NCI-H748 (cell line): ENCODE measurements around the gene TNF.
A peak's percentile ranks its signal among the peaks of the same experiment; 100 is the strongest.

Experiments used
- DNase-seq: peaks from one replicate; lab custom pipeline; 2025; ENCODE audit not compliant: unreplicated experiment; lab: John Stamatoyannopoulos, UW

TNF gene

GRCh38 chr6:31543639-31544038 is 31.7 kb upstream of the TNF start:
- DNase-seq = no peak

- no peak for DNase-seq
Measured at GRCh38 chr6:31544676-31545075, 30.7 kb upstream of the TNF start.

GRCh38 chr6:31545291-31545690 is 30.1 kb upstream of the TNF start:
- no peak for DNase-seq

- DNase-seq = peak; percentile 99
Measured at GRCh38 chr6:31546339-31546957, 28.9 kb upstream of the TNF start, which contains the start of gene ATP6V1G2. TSS of gene ATP6V1G2 (minus strand) at chr6:31546608. CDS start at chr6:31546559, 49 bp downstream.

GRCh38 chr6:31546958-31547726 is 28.2 kb upstream of the TNF start, which contains the start of gene NFKBIL1:
TSS of gene NFKBIL1 (plus strand) at chr6:31547608. CDS start at chr6:31547695, 87 bp downstream.
- peak; percentile 99 for DNase-seq

- no peak for DNase-seq
Measured at GRCh38 chr6:31547727-31548543, 27.4 kb upstream of the TNF start.

- DNase-seq = no peak
Measured at GRCh38 chr6:31548544-31548873, 26.9 kb upstream of the TNF start.

GRCh38 chr6:31551371-31551770 is 24.0 kb upstream of the TNF start:
- peak; percentile 33 for DNase-seq

GRCh38 chr6:31556307-31556706 is 19.1 kb upstream of the TNF start:
- DNase-seq = no peak

GRCh38 chr6:31557443-31558317 is 17.7 kb upstream of the TNF start:
- DNase-seq = no peak

GRCh38 chr6:31558318-31558625 is 17.1 kb upstream of the TNF start:
- no peak for DNase-seq

- no peak for DNase-seq
Measured at GRCh38 chr6:31558631-31559500, 16.5 kb upstream of the TNF start.

GRCh38 chr6:31559606-31559957 is 15.8 kb upstream of the TNF start:
- DNase-seq = no peak

- DNase-seq = no peak
Measured at GRCh38 chr6:31559958-31560696, 15.2 kb upstream of the TNF start.

- DNase-seq = no peak
Measured at GRCh38 chr6:31560697-31561058, 14.7 kb upstream of the TNF start.

- no peak for DNase-seq
Measured at GRCh38 chr6:31567531-31568370, 7.6 kb upstream of the TNF start.

GRCh38 chr6:31568537-31568961 is 6.8 kb upstream of the TNF start:
- no peak for DNase-seq

GRCh38 chr6:31569861-31570536 is 5.4 kb upstream of the TNF start:
- no peak for DNase-seq
